Endothelial cell of umbilical vein (primary cell): ENCODE data around the gene CBLB. TPM values are rescaled to one million over a fixed set of nuclear protein-coding genes. Genes with fewer than 3 reads are reported as not detected.

ENCODE experiments used
- BruUV-seq: library from RNA; stranded (reverse); fragments of 400-500 nt; replicated peaks from 2 replicates; lab custom pipeline; 2021; lab: Mats Ljungman, UMichigan
- CTCF ChIA-PET: fragments of 300-600, 350-600 bp; sonication (Branson Sonifier 250); formaldehyde crosslinking; loops from one replicate; lab custom pipeline; 2021; ENCODE audit warnings: antibody characterized with exemption, inconsistent platforms; lab: Charles Lee
- POLR2A ChIA-PET: fragments of 300-600, 350-600 bp; sonication (Branson Sonifier 250); formaldehyde crosslinking; loops from one replicate; lab custom pipeline; 2021; ENCODE audit warnings: antibody characterized with exemption, inconsistent platforms; lab: Charles Lee
- DNase-seq: peaks from one replicate; pipeline ENCODE4 v3.0.0-alpha.2; 2011; ENCODE audit warnings: low read depth, low spot score
- FAIRE-seq: peaks from 2 replicates; lab custom pipeline; 2011; peaks lifted over from hg19 to GRCh38; lab: Jason Lieb, UNC
- H2AFZ ChIP-seq: 2 replicates; pipeline ENCODE4 v1.6.0; 2012; ENCODE audit warnings: low read depth, low read length, control low read depth, inconsistent platforms
- H3K27ac ChIP-seq: 2 replicates; pipeline ENCODE4 v1.5.1; 2011; ENCODE audit warnings: low read depth, mild to moderate bottlenecking, control low read depth, low read length, moderate library complexity; ENCODE audit not compliant: insufficient read depth
- H3K27me3 ChIP-seq, 2 experiments: 2 replicates each; pipeline versions ENCODE4 v1.6.0 to v1.6.1; 2011; ENCODE audit warnings: low read length in 2 of 2, mixed read lengths in 1 of 2; ENCODE audit not compliant: control insufficient read depth in 2 of 2, insufficient read depth in 2 of 2
- H3K36me3 ChIP-seq, 2 experiments: 2 replicates in 1 of 2; 3 replicates in 1 of 2; pipeline ENCODE4 v1.5.1; 2011; ENCODE audit warnings: low read length in 2 of 2, mild to moderate bottlenecking in 1 of 2, moderate library complexity in 1 of 2; ENCODE audit not compliant: control insufficient read depth in 2 of 2, insufficient read depth in 2 of 2; ENCODE audit errors: extremely low read depth in 1 of 2
- H3K4me1 ChIP-seq: 3 replicates; pipeline ENCODE4 v1.5.1; 2011; ENCODE audit warnings: mild to moderate bottlenecking, low read length; ENCODE audit not compliant: control insufficient read depth, insufficient read depth; ENCODE audit errors: extremely low read depth
- H3K4me2 ChIP-seq: 2 replicates; pipeline ENCODE4 v1.6.1; 2011; ENCODE audit warnings: low read length, control low read depth, mixed read lengths; ENCODE audit not compliant: insufficient read depth
- H3K4me3 ChIP-seq, 3 experiments: fragments of 200-600 bp in 1 of 3; sonication (generic), shearing (Covaris generic) in 1 of 3; replicated peaks in 1 of 3; 2 replicates each; pipeline ENCODE4 v1.5.1; 2011 to 2016; ENCODE audit warnings: control low read depth in 3 of 3, low read length in 3 of 3, mild to moderate bottlenecking in 2 of 3, inconsistent platforms in 1 of 3, low read depth in 1 of 3, moderate library complexity in 1 of 3; ENCODE audit not compliant: insufficient read depth in 1 of 3
- H3K79me2 ChIP-seq: 2 replicates; pipeline ENCODE4 v1.6.0; 2012; ENCODE audit warnings: low read length, inconsistent platforms; ENCODE audit not compliant: control insufficient read depth, insufficient read depth
- H3K9ac ChIP-seq: replicated peaks from 2 replicates; pipeline ENCODE3; 2011; ENCODE audit warnings: low read length, control low read depth; ENCODE audit not compliant: insufficient read depth; ENCODE audit errors: extremely low read depth
- H3K9me1 ChIP-seq: replicated peaks from 3 replicates; pipeline ENCODE4 v1.6.0; 2011; ENCODE audit warnings: mild to moderate bottlenecking, low read length; ENCODE audit not compliant: control insufficient read depth, insufficient read depth; ENCODE audit errors: extremely low read depth
- H3K9me3 ChIP-seq: replicated peaks from 2 replicates; pipeline ENCODE4 v1.5.1; 2012; ENCODE audit warnings: low read length, inconsistent platforms; ENCODE audit not compliant: control insufficient read depth, insufficient read depth
- H4K20me1 ChIP-seq: replicated peaks from 2 replicates; pipeline ENCODE3; 2011; ENCODE audit warnings: mild to moderate bottlenecking, low read length; ENCODE audit not compliant: control insufficient read depth, insufficient read depth; ENCODE audit errors: extremely low read depth
- CTCF ChIP-seq, 2 donors: IDR thresholded peaks; 1 replicate in 1 of 2; 2 replicates in 1 of 2; pipeline ENCODE4 v1.5.1; 2011; ENCODE audit warnings: low read length in 2 of 2, mild to moderate bottlenecking in 2 of 2, moderate library complexity in 2 of 2, control low read depth in 1 of 2, inconsistent platforms in 1 of 2, low read depth in 1 of 2; ENCODE audit not compliant: insufficient read depth in 1 of 2; ENCODE audit errors: extremely low read depth in 1 of 2
- EZH2 ChIP-seq: IDR thresholded peaks from 2 replicates; pipeline ENCODE4 v1.6.1; 2012; ENCODE audit warnings: borderline replicate concordance, low read depth, mild to moderate bottlenecking, moderate library complexity, low read length, inconsistent platforms; ENCODE audit not compliant: severe bottlenecking
- FOS ChIP-seq: IDR thresholded peaks from 2 replicates; pipeline ENCODE4 v1.6.1; 2011; ENCODE audit warnings: mild to moderate bottlenecking, low read length, moderate library complexity, borderline replicate concordance; ENCODE audit not compliant: insufficient read depth
- GATA2 ChIP-seq: IDR thresholded peaks from 2 replicates; pipeline ENCODE4 v1.7.0; 2011; ENCODE audit warnings: low read depth, mild to moderate bottlenecking, moderate library complexity, mixed read lengths, low read length; ENCODE audit not compliant: insufficient read length, insufficient read depth
- JUN ChIP-seq: IDR thresholded peaks from 2 replicates; pipeline ENCODE4 v1.6.1; 2011; ENCODE audit warnings: borderline replicate concordance, low read depth; ENCODE audit not compliant: insufficient read length, insufficient read depth
- MAX ChIP-seq: IDR thresholded peaks from 2 replicates; pipeline ENCODE4 v1.6.1; 2011; ENCODE audit not compliant: insufficient read depth, insufficient read length
- MYC ChIP-seq: IDR thresholded peaks from one replicate; pipeline ENCODE4 v1.6.1; 2011; ENCODE audit warnings: mild to moderate bottlenecking, low read depth, low read length
- POLR2A ChIP-seq: IDR thresholded peaks from 2 replicates; pipeline ENCODE4 v1.6.1; 2012; ENCODE audit warnings: low read depth, mild to moderate bottlenecking, control low read depth, low read length
- POLR2AphosphoS5 ChIP-seq: IDR thresholded peaks from 2 replicates; pipeline ENCODE4 v1.6.1; 2012; ENCODE audit warnings: low read depth, mild to moderate bottlenecking, control low read depth, low read length, moderate library complexity; ENCODE audit not compliant: insufficient read depth
- dilution Hi-C: fragments of 300-500 bp; cut with MboI; formaldehyde crosslinking; loops from one replicate; pipeline ENCODE4 v1.15.0; 2019; ENCODE audit warnings: low sequenced_read_pairs; ENCODE audit not compliant: extremely low pct_ligation_motif_present
- intact Hi-C: fragments of 100-400 bp; cut with micrococcal nuclease; formaldehyde crosslinking; loops from one replicate; pipeline ENCODE4 v1.10.0; 2022
- polyA plus RNA-seq, 4 experiments: library from polyadenylated mRNA; depleted of rRNA in 3 of 4; stranded (reverse) in 3 of 4; unstranded in 1 of 4; fragments of >200 nt; gene quantifications; 2 replicates each; pipeline versions ENCODE4 v1.2.1 to v1.2.3, GENCODE V29; 2011 to 2012; ENCODE audit warnings: missing spikeins in 1 of 4
- total RNA-seq: library from RNA; stranded (reverse); gene quantifications from 2 replicates; pipeline ENCODE4 v1.2.3, GENCODE V29; 2021

The CBLB gene
- total and polyA plus RNA-seq, 2 donors (not counting 3 experiments of a cell fraction or from before 2014, with no cell fraction given), result 17.8 to 39.6 TPM

GRCh38 chr3:105867712-105868430, 941 bp downstream of the CBLB start:
- no peaks in the 10 kb centered on the region for H3K9me3 ChIP-seq
- H4K20me1 ChIP-seq, result no peaks in the 10 kb centered on the region
- dilution Hi-C loops (no loop called here), intact Hi-C loops (loop anchor here (2.0 to 10.0 kb wide), 9 partner anchors 39 to 1197 kb away; partner anchors contain the start of gene ALCAM)
- no peaks in the 10 kb centered on the region for H3K27me3 ChIP-seq
- peak overlapping the region; percentile 64 for H3K27ac ChIP-seq
- no TSS peak for BruUV-seq
- no peaks in the 10 kb centered on the region for H3K9me1 ChIP-seq
- POLR2A ChIA-PET, result no interaction called here
- TF ChIP-seq POLR2A (no peak), JUN (no peak), MAX (no peak), GATA2 (no peak), POLR2AphosphoS5 (no peak), CTCF (IDR thresholded peaks at IDR 0.05; ENCODE audit: extremely low read depth in 1 of 2, insufficient read depth in 1 of 2, low read depth in 1 of 2, low read length in 2 of 2) (no peak), MYC (no peak), EZH2 (no peak), FOS (no peak)
- peak overlapping the region; percentile 93 for H3K9ac ChIP-seq
- DNase-seq, result peak; percentile 59
- peak overlapping the region; percentile 84 to 97 (median 94) for H3K4me3 ChIP-seq
- H3K79me2 ChIP-seq, result peaks cover 34% of the 10 kb centered on the region
- no peaks in the 10 kb centered on the region for H3K36me3 ChIP-seq
- no peak for FAIRE-seq
- peak overlapping the region; percentile 86 for H2AFZ ChIP-seq
- peaks cover 42% of the 10 kb centered on the region for H3K4me1 ChIP-seq
- CTCF ChIA-PET, result interaction anchor here (1.0 to 2.7 kb wide), 4 partner anchors 44 to 1197 kb away, joined by 4 to 9 read pairs (median 6); no protein-coding TSS in a partner anchor
- peak overlapping the region; percentile 97 for H3K4me2 ChIP-seq
